ENCODE measurements around the gene PMF1.

- TF ChIP-seq REST (IDR thresholded peaks at IDR 0.05; ENCODE audit: low read depth) (no peak), TEAD4 (IDR thresholded peaks at IDR 0.05) (no peak), YY1 (IDR thresholded peaks at IDR 0.05; ENCODE audit: low read depth) (no peak), TAF1 (IDR thresholded peaks at IDR 0.05; ENCODE audit: low read depth) (no peak), EP300 (IDR thresholded peaks at IDR 0.05; ENCODE audit: borderline replicate concordance) (no peak), TCF12 (IDR thresholded peaks at IDR 0.05; ENCODE audit: low read depth) (no peak), NFIC (IDR thresholded peaks at IDR 0.05) (no peak), MAX (IDR thresholded peaks at IDR 0.05) (no peak), EGR1 (IDR thresholded peaks at IDR 0.05) (no peak), RAD21 (IDR thresholded peaks at IDR 0.05; ENCODE audit: low read depth) (no peak), CEBPB (IDR thresholded peaks at IDR 0.05) (no peak), FOXM1 (IDR thresholded peaks at IDR 0.05; ENCODE audit: borderline replicate concordance, low read depth) (no peak), CREB1 (IDR thresholded peaks at IDR 0.05; ENCODE audit: low read depth) (no peak)
Observed at GRCh38 chr1:156213644-156213966, 798 bp downstream of the PMF1 start.
